Liver (tissue), 9 donors: Measurements from ENCODE around the gene MIPEP. TPM values are rescaled to one million over a fixed set of nuclear protein-coding genes. Genes with fewer than 3 reads are reported as not detected.
"Not testable (repeated sequence)": the region's sequence is repeated elsewhere in the genome, so short reads cannot be mapped to it uniquely, and the experiment has no call there.

Experiments used
- DNase-seq: peaks from one replicate; pipeline ENCODE4 v3.0.0-alpha.2; 2017; ENCODE audit warnings: low spot score
- H3K27ac ChIP-seq, 2 donors: one replicate each; pipeline ENCODE4 v1.7.0; 2013; ENCODE audit warnings: inconsistent platforms in 2 of 2, low read length in 2 of 2, control low read depth in 1 of 2, low read depth in 1 of 2, mild to moderate bottlenecking in 1 of 2
- H3K27me3 ChIP-seq, 4 donors: one replicate each; pipeline versions ENCODE4 v1.6.1 to v1.7.0; 2013; ENCODE audit warnings: low read length in 3 of 4, inconsistent platforms in 1 of 4, mild to moderate bottlenecking in 1 of 4, moderate library complexity in 1 of 4; ENCODE audit not compliant: control insufficient read depth in 4 of 4, insufficient read depth in 4 of 4
- H3K36me3 ChIP-seq, 4 donors: one replicate each; pipeline versions ENCODE4 v1.6.1 to v1.7.0; 2013; ENCODE audit warnings: low read length in 3 of 4, mild to moderate bottlenecking in 3 of 4, low read depth in 1 of 4, moderate library complexity in 1 of 4; ENCODE audit not compliant: control insufficient read depth in 4 of 4, insufficient read depth in 3 of 4
- H3K4me1 ChIP-seq, 4 donors: one replicate each; pipeline versions ENCODE4 v1.6.1 to v1.7.0; 2013; ENCODE audit warnings: low read length in 3 of 4, mild to moderate bottlenecking in 3 of 4, moderate library complexity in 1 of 4; ENCODE audit not compliant: control insufficient read depth in 4 of 4, insufficient read depth in 4 of 4
- H3K4me3 ChIP-seq, 3 donors: one replicate each; pipeline versions ENCODE4 v1.6.1 to v1.7.0; 2013; ENCODE audit warnings: low read length in 3 of 3, control low read depth in 1 of 3, low read depth in 1 of 3, mild to moderate bottlenecking in 1 of 3
- H3K9ac ChIP-seq, 2 donors: one replicate each; pipeline ENCODE4 v1.7.0; 2013; ENCODE audit warnings: low read length in 2 of 2, mild to moderate bottlenecking in 2 of 2, moderate library complexity in 2 of 2, control low read depth in 1 of 2, low read depth in 1 of 2
- H3K9me3 ChIP-seq, 4 donors: one replicate each; pipeline versions ENCODE4 v1.6.1 to v1.7.0; 2013; ENCODE audit warnings: low read length in 3 of 4; ENCODE audit not compliant: control insufficient read depth in 4 of 4
- FOXA1 ChIP-seq: IDR thresholded peaks from 2 replicates; pipeline ENCODE4 v1.6.1; 2016; ENCODE audit warnings: antibody characterized with exemption
- FOXA2 ChIP-seq: IDR thresholded peaks from 2 replicates; pipeline ENCODE4 v1.6.1; 2016; ENCODE audit warnings: antibody characterized with exemption
- GABPA ChIP-seq, 2 donors: IDR thresholded peaks in 1 of 2; conservative IDR thresholded peaks in 1 of 2; 2 replicates each; pipeline ENCODE4 v1.6.1; 2016; ENCODE audit warnings: antibody characterized with exemption in 2 of 2, mild to moderate bottlenecking in 1 of 2, moderate library complexity in 1 of 2
- HNF4A ChIP-seq, 2 donors: conservative IDR thresholded peaks; 2 replicates each; pipeline ENCODE4 v1.6.1; 2016; ENCODE audit warnings: antibody characterized with exemption in 2 of 2, mild to moderate bottlenecking in 2 of 2
- JUND ChIP-seq, 2 donors: IDR thresholded peaks; 2 replicates each; pipeline ENCODE4 v1.6.1; 2016; ENCODE audit warnings: antibody characterized with exemption in 2 of 2
- NR2F2 ChIP-seq: IDR thresholded peaks from 2 replicates; pipeline ENCODE4 v1.6.1; 2016; ENCODE audit warnings: antibody characterized with exemption
- RAD21 ChIP-seq, 2 donors: IDR thresholded peaks; 2 replicates each; pipeline ENCODE4 v1.6.1; 2016; ENCODE audit warnings: antibody characterized with exemption in 2 of 2, mild to moderate bottlenecking in 2 of 2
- RXRA ChIP-seq, 2 donors: IDR thresholded peaks; 2 replicates each; pipeline ENCODE4 v1.6.1; 2017 to 2018; ENCODE audit warnings: antibody characterized with exemption in 2 of 2, mild to moderate bottlenecking in 1 of 2
- SP1 ChIP-seq: IDR thresholded peaks from 2 replicates; pipeline ENCODE4 v1.6.1; 2018; ENCODE audit warnings: antibody characterized with exemption, mild to moderate bottlenecking
- TAF1 ChIP-seq: conservative IDR thresholded peaks from 2 replicates; pipeline ENCODE4 v1.6.1; 2016; ENCODE audit warnings: antibody characterized with exemption, mild to moderate bottlenecking
- YY1 ChIP-seq: IDR thresholded peaks from 2 replicates; pipeline ENCODE4 v1.6.1; 2016; ENCODE audit warnings: antibody characterized with exemption, mild to moderate bottlenecking
- WGBS: extraction: QIAGEN DNeasy Blood & Tissue Kit; methylation state at CpG from one replicate; pipeline ENCODE4 v1.1.7; 2013; 5-methylcytosine and 5-hydroxymethylcytosine counted together
- polyA plus RNA-seq, 2 donors: library from polyadenylated mRNA; stranded (reverse) in 1 of 2; unstranded in 1 of 2; fragments of 200-250 nt in 1 of 2; fragments of >200 nt in 1 of 2; fragmentation: Nextera tagmentation in 1 of 2; extraction: Ambion mirVana in 1 of 2; gene quantifications; one replicate each; pipeline versions ENCODE4 v1.2.1 to v1.2.3, GENCODE V29; 2013 to 2015
- total RNA-seq, 2 donors: library from RNA; depleted of rRNA; stranded (reverse); fragments of >200 nt; gene quantifications; one replicate each; pipeline ENCODE4 v1.2.3, GENCODE V29; 2014
- TF ChIP-seq, protein P1 (sequence below): fragments of 150-350 bp; IDR thresholded peaks from 2 replicates; pipeline ENCODE4 v1.5.1; 2017; ENCODE audit warnings: improper control_type of control experiment, low read depth, low read length; ENCODE audit not compliant: missing input control
- TF ChIP-seq, protein P2 (sequence below): IDR thresholded peaks from 2 replicates; pipeline ENCODE4 v1.6.1; 2016; ENCODE audit warnings: antibody characterized with exemption
- TF ChIP-seq, protein P3 (sequence below): IDR thresholded peaks from 2 replicates; pipeline ENCODE4 v1.6.1; 2016; ENCODE audit warnings: antibody characterized with exemption, mild to moderate bottlenecking
- donor health status: healthy.
- donor health status: healthy.
- donor health status: healthy.
- donor health status: healthy.
- donor health status: healthy.

Gene MIPEP
- total and polyA plus RNA-seq, 4 donors, result 7.4 to 11.7 (median 10.2) TPM

DNA sequence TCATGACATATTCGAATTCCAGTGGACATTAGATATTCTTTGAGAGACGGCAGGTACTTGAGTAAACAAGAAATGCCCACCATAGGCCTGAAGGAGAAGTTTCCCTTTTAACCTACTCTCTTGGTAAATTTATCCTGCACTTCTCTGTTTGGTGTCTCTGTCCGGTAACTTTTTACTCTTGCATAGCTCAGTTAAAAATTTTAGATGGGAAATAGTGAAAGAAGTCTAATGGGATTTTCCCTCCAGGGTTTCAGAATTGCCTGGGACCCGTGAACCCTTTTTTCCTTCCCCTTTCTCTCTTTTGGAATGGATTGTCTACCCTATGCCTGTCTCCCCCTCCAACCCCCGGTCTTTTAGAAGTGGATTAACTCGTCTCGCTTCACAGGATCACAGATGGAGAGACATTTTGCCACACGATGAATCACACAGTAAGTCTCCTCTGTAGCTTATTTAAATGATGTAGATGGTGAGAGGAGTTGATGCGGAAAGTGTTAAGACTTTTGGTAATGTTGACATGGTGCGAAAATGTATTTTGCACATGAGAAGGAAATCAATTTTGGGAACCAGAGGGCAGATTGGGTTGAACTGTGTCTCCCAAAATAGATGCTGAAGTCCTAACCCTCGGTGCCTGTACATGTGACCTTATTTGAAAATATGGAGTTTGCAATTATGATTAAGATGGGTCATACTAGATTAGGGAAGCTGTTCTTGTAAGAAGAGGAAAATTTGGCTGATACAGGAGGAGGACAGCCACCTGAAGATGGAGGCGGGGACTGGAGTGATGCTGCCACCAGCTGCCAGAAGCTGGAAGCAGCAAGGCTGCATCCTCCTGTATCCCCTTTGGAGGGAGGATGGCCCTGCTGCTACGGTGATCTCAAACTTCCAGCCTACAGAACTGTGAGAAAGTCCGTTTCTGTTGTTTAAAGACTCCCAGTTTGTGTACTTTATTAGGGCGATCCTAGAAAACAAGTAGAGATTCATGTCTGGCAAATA is 711 bp upstream of the MIPEP start:
- peak overlapping the region; percentile 1 to 45 for H3K9ac ChIP-seq
- no peaks in the 10 kb centered on the region for H3K27me3 ChIP-seq
- peak overlapping the region; percentile 9 to 90 (median 24) for H3K4me3 ChIP-seq
- H3K27ac ChIP-seq, result no peak overlapping the region
- TF ChIP-seq NR2F2 (no peak), YY1 (no peak), HNF4A (conservative IDR thresholded peaks at IDR 0.05) (no peak), RXRA (IDR thresholded peaks at IDR 0.05) (no peak), SP1 (no peak), TAF1 (no peak), FOXA1 (no peak), FOXA2 (no peak), GABPA (IDR thresholded peaks at IDR 0.05 in 1 of 2, conservative IDR thresholded peaks at IDR 0.05 in 1 of 2) (no peak), RAD21 (IDR thresholded peaks at IDR 0.05) (no peak), JUND (IDR thresholded peaks at IDR 0.05) (no peak)
- TF ChIP-seq, protein P1, sequence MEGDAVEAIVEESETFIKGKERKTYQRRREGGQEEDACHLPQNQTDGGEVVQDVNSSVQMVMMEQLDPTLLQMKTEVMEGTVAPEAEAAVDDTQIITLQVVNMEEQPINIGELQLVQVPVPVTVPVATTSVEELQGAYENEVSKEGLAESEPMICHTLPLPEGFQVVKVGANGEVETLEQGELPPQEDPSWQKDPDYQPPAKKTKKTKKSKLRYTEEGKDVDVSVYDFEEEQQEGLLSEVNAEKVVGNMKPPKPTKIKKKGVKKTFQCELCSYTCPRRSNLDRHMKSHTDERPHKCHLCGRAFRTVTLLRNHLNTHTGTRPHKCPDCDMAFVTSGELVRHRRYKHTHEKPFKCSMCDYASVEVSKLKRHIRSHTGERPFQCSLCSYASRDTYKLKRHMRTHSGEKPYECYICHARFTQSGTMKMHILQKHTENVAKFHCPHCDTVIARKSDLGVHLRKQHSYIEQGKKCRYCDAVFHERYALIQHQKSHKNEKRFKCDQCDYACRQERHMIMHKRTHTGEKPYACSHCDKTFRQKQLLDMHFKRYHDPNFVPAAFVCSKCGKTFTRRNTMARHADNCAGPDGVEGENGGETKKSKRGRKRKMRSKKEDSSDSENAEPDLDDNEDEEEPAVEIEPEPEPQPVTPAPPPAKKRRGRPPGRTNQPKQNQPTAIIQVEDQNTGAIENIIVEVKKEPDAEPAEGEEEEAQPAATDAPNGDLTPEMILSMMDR, result no peak
- TF ChIP-seq, protein P2, sequence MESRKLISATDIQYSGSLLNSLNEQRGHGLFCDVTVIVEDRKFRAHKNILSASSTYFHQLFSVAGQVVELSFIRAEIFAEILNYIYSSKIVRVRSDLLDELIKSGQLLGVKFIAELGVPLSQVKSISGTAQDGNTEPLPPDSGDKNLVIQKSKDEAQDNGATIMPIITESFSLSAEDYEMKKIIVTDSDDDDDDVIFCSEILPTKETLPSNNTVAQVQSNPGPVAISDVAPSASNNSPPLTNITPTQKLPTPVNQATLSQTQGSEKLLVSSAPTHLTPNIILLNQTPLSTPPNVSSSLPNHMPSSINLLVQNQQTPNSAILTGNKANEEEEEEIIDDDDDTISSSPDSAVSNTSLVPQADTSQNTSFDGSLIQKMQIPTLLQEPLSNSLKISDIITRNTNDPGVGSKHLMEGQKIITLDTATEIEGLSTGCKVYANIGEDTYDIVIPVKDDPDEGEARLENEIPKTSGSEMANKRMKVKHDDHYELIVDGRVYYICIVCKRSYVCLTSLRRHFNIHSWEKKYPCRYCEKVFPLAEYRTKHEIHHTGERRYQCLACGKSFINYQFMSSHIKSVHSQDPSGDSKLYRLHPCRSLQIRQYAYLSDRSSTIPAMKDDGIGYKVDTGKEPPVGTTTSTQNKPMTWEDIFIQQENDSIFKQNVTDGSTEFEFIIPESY, result no peak
- no peaks in the 10 kb centered on the region for H3K9me3 ChIP-seq
- WGBS, result 41% methylated on average over 15 of the region's 15 CpGs
- peaks cover 0 to 2% (median under 1%) of the 10 kb centered on the region in 4 donors for H3K36me3 ChIP-seq
- peaks cover 0 to 15% (median 12%) of the 10 kb centered on the region in 4 donors for H3K4me1 ChIP-seq
- no peak for DNase-seq

DNA sequence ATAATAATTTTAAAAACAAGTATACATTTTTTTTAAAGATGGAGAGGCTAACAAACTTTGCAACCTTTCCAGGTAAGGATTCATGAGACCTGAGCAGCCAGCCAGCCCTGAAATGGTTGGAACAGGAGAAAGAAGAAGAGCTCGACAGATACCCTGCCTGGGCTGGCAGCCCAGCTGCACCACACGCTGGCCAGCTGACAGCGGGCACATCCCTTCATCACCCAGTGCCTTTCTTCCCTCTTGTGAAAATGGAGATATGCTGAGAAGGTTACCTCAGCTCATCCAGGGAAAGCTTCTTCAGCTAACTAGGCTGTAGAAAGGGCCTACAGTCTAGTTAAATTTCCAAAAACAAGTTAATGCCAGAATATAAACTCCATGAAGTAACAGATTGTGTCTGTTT is 4.8 kb downstream of the MIPEP start:
- H3K36me3 ChIP-seq, result peaks cover 0 to 10% (median 3%) of the 10 kb centered on the region in 4 donors
- H3K4me1 ChIP-seq, H3K4me3 ChIP-seq, H3K27me3 ChIP-seq, H3K9me3 ChIP-seq, H3K27ac ChIP-seq, H3K9ac ChIP-seq, DNase-seq: not testable (repeated sequence)
- WGBS, result over 99% methylated on average over 3 of the region's 3 CpGs

DNA sequence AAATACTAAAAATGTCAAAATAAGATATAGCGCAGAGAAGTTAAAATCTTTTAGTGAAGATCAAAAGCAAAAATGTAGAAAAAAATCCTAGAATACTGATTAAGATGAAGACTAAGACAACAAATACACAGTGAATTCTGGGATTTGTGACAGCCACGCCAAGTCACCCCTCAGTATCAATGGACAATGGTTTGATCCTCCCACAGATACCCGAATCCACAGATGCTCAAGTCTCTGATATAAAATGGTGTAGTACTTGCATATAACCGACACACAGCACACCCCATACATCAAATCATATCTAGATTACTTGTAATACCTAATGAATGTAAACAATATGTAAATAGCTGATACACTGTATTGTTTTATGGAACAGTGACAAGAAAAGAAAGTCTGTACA is 5.9 kb downstream of the MIPEP start:
- no peaks in the 10 kb centered on the region for H3K9me3 ChIP-seq
- H3K4me3 ChIP-seq, result no peak overlapping the region
- no peak for DNase-seq
- TF ChIP-seq, protein P1, result no peak
- no peak for TF ChIP-seq GABPA (IDR thresholded peaks at IDR 0.05 in 1 of 2, conservative IDR thresholded peaks at IDR 0.05 in 1 of 2)
- TF ChIP-seq, protein P3, sequence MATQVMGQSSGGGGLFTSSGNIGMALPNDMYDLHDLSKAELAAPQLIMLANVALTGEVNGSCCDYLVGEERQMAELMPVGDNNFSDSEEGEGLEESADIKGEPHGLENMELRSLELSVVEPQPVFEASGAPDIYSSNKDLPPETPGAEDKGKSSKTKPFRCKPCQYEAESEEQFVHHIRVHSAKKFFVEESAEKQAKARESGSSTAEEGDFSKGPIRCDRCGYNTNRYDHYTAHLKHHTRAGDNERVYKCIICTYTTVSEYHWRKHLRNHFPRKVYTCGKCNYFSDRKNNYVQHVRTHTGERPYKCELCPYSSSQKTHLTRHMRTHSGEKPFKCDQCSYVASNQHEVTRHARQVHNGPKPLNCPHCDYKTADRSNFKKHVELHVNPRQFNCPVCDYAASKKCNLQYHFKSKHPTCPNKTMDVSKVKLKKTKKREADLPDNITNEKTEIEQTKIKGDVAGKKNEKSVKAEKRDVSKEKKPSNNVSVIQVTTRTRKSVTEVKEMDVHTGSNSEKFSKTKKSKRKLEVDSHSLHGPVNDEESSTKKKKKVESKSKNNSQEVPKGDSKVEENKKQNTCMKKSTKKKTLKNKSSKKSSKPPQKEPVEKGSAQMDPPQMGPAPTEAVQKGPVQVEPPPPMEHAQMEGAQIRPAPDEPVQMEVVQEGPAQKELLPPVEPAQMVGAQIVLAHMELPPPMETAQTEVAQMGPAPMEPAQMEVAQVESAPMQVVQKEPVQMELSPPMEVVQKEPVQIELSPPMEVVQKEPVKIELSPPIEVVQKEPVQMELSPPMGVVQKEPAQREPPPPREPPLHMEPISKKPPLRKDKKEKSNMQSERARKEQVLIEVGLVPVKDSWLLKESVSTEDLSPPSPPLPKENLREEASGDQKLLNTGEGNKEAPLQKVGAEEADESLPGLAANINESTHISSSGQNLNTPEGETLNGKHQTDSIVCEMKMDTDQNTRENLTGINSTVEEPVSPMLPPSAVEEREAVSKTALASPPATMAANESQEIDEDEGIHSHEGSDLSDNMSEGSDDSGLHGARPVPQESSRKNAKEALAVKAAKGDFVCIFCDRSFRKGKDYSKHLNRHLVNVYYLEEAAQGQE, result no peak
- H3K27me3 ChIP-seq, result no peaks in the 10 kb centered on the region
- H3K9ac ChIP-seq, result no peak overlapping the region
- H3K4me1 ChIP-seq, result peaks cover 0 to 5% (median 4%) of the 10 kb centered on the region in 4 donors
- 96% methylated on average over 4 of the region's 4 CpGs for WGBS
- peaks cover 0 to 18% (median 6%) of the 10 kb centered on the region in 4 donors for H3K36me3 ChIP-seq
- no peak overlapping the region for H3K27ac ChIP-seq
